CD1c-positive myeloid dendritic cell (primary cell): Measurements from ENCODE around the gene ZNF26.

ENCODE experiments used
- DNase-seq: peaks from one replicate; pipeline ENCODE4 v3.0.0-alpha.2; 2016; ENCODE audit errors: extremely low spot score

Gene ZNF26

DNA sequence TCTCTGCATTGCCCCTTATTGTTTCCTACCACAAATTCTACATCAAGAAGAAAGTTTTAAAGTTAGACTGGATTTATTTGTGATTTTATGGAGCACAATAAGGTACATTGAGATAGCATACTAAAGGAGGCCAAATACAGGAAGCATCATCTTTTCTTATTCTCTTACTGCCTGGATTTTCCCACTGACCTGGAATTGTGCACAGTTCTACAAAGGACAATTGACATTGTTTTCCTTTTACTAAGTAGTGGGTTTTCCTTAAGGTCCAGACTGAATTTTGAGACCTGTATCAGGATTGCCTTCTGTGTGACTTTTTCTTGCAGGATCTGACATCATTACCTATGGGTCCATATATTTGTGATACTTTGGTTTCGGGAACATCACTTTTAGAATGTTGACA is 75.8 kb downstream of the ZNF26 start:
- no peak for DNase-seq

DNA sequence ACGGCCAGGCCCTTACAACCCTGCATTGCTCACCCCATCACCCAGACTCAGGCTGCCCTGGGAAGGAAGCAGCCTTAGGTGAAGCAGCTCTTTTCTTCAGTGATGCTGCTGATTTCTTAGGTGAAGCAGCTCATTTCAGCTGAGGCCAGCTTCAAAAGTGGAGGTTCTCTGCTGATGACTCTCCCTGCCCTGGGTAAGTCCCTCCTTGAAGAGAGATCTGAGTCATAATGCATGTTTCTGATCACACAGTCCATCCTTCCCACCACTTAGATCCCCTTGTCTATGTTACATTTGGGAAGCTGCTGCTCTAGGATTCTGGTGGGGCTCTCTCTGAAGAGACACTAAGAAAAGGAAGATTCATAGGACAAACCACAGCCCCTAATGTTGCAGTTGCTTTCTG is 77.4 kb downstream of the ZNF26 start:
- DNase-seq: no peak

DNA sequence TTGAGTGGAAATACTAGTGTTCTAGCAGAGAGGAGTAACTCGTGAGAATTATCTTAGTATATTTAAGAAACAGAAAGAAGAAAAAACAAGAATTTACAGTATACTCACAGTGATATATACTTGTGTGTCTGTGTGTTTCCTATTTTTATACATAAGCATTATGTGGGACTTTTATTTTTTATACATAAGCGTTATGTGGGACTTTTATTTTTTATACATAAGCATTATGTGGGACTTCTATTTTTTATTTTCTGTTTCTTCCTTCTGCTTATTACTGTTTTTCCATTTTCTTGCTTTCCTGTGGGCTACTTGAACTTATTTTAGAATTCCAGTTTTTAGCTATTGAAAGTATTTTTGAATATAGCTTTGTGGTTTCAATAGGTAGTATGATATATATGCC is 87.7 kb downstream of the ZNF26 start:
- no peak for DNase-seq
